GM19324 (cell line): ENCODE measurements around the gene GCKR.
"Not testable (repeated sequence)": the region's sequence is repeated elsewhere in the genome, so short reads cannot be mapped to it uniquely, and the experiment has no call there.

Source experiments
- ATAC-seq: cut with Tn5 transposase; IDR thresholded peaks from one replicate; pipeline ENCODE4 v1.9.1; 2021; ENCODE audit warnings: mild to moderate bottlenecking, moderate library complexity; ENCODE audit not compliant: unreplicated experiment, low FRiP score

The GCKR gene

DNA sequence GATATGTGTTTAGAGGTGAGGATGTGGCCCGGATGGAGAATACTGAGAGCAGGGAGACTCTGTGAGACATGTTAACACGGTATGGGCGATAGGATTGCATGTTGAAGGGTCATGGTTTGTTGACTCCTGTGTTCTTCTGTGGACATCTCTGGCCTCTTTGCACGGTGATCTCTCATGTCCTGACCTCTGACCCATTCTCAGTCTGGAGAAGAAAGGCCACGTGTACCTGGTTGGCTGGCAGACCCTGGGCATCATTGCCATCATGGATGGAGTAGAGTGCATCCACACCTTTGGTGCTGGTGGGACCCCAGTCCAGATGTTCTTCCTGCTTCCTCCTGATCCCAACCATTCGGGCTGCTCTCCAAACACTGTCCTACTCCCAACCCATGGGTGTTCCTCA lies 9.9 kb downstream of the GCKR start:
- no peak for ATAC-seq

GRCh38 chr2:27507293-27507692 lies 10.7 kb downstream of the GCKR start:
- ATAC-seq: no peak

- ATAC-seq: no peak
Observed at GRCh38 chr2:27509326-27509725, 12.7 kb downstream of the GCKR start.

DNA sequence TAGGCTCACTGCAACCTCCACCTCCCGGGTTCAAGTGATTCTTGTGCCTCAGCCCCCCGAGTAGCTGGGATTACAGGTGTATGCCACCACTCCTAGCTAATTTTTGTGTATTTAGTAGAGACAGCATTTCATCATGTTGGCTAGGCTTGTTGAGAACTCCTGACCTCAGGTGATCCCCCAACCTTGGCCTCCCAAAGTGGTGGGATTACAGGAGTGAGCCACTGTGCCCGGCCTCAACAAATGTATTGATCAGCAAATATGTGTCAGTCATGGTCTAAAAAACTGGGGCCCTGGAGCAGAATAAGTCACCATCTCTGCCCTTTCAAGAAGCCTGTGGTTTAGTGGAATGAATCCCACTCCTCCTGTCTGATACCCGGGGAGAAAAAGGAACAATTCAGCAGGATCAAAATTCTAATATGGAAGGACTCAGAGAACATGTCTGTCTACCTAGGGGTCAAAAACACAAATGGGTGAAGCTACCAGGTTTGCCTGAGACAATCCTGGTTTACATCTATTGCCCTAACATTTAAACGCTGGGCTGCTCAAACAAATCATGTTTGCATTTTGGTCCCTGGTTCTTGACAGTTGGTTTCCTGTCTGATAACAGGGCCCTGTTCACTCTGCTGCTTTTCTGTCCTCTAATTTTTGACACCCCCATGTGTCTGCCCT lies 21.6 kb downstream of the GCKR start:
- no peak for ATAC-seq

DNA sequence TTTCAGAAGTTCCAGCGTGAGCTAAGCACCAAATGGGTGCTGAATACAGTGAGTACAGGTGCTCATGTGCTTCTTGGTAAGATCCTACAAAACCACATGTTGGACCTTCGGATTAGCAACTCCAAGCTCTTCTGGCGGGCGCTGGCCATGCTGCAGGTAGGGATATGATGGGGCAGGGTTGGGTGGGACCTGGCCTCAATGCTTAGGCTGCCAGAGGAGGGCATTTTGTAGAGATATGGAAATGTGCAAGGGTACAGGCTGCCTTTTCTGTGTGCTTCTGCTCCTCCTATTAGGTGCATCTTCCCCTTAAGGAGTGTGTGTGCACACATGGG lies 22.1 kb downstream of the GCKR start:
- no peak for ATAC-seq

- no peak for ATAC-seq
Observed at GRCh38 chr2:27520316-27520715, 23.7 kb downstream of the GCKR start.

- no peak for ATAC-seq
Observed at GRCh38 chr2:27522400-27522945, 25.8 kb downstream of the GCKR start.

DNA sequence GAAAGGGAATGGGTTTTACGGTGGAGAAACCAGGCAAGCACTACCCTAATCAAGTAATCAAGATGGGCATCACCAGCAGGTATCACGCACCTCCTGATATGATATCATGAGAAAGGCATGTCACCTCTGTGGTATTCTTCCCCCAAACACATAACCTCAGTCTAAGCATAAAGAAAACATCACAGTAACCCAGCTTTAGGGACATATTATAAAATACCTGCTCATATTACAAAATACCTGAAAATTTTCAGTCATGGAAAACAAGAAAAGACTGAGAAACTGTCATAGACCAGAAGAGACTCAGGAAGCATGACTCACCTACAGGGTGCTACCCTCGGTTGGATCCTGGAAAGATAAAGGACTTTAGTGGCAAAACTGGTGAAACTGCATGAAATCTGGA lies 30.5 kb downstream of the GCKR start:
- ATAC-seq: no peak

GRCh38 chr2:27531983-27532382 lies 35.3 kb downstream of the GCKR start:
- ATAC-seq: no peak

DNA sequence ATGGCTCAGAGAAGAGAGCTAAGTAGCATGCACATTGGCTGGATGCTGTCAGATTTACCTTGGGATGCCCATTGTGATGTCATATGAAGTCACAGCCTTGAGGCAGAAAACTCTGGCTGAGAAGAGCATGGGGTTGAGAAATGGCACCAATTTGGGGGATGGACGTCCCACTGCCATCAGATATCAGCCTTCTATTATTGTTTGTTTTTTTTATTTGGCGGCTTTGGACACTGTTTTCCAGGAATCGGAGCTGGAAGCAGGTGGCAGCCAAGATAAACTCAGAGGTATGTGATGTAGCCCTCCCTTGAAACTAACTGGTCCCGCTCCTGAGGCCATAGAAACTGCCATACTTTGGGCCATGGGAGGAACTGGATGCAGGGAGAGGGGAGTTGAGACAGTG lies 40.6 kb downstream of the GCKR start:
- no peak for ATAC-seq

- not testable (repeated sequence) for ATAC-seq
Observed at GRCh38 chr2:27538839-27539450, 42.3 kb downstream of the GCKR start.

- not testable (repeated sequence) for ATAC-seq
Observed at GRCh38 chr2:27539649-27540048, 43.0 kb downstream of the GCKR start.

GRCh38 chr2:27544143-27544821 lies 47.6 kb downstream of the GCKR start:
- ATAC-seq: no peak

- no peak for ATAC-seq
Observed at GRCh38 chr2:27545348-27546141, 48.9 kb downstream of the GCKR start.

DNA sequence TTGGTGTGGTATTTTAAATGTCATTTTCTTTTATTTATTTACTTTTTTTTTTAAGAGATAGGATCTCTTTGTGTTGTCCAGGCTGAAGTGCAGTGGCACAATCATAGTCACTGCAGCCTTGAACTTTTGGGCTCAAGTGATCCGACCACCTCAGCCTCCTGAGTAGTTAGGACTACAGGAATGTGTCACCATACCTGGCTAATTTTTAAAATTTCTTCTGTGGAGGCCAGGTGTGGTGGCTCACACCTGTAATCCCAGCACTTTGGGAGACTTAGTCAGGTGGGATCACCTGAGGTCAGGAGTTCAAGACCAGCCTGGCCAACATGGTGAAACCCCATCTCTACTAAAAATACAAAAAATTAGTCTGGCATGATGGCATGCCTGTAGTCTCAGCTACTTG lies 52.7 kb downstream of the GCKR start:
- no peak for ATAC-seq

DNA sequence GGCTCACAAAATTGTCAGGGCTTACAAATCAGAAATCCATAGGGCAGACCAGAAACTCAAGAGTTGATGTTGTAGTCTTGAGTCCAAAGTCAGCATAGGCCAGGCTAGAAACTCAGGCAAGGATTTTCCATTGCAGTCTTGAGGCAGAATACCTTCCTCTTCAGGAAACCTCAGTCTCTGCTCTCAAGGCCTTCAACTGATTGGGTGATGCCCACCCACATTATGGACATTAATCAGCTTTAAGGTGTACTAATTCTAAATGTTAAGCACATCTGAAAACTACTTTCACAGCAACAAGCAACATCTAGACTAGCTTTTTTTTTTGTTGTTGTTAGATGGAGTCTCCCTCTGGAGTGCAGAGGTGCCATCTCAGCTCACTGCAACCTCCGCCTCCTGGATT lies 54.9 kb downstream of the GCKR start:
- no peak for ATAC-seq

GRCh38 chr2:27552941-27553340 lies 56.3 kb downstream of the GCKR start:
- no peak for ATAC-seq

DNA sequence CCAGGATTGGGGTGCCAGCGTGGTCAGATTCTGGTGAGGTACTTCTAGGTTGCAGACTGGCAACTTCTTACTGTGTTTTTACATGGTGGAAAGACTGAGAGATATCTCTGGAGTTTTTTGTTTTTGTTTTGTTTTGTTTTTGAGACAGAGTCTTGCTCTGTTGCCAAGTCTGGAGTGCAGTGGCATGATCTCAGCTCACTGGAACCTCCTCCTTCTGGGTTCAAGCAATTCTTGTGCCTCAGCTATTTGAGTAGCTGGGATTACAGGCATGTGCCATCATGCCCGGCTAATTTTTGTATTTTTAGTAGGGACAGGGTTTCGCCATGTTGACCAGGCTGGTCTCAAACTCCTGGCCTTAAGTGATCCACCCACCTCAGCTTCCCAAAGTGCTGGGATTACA lies 57.8 kb downstream of the GCKR start:
- not testable (repeated sequence) for ATAC-seq

- ATAC-seq: no peak
Observed at GRCh38 chr2:27559228-27559627, 62.6 kb downstream of the GCKR start.

- no peak for ATAC-seq
Observed at GRCh38 chr2:27561060-27561459, 64.4 kb downstream of the GCKR start.

DNA sequence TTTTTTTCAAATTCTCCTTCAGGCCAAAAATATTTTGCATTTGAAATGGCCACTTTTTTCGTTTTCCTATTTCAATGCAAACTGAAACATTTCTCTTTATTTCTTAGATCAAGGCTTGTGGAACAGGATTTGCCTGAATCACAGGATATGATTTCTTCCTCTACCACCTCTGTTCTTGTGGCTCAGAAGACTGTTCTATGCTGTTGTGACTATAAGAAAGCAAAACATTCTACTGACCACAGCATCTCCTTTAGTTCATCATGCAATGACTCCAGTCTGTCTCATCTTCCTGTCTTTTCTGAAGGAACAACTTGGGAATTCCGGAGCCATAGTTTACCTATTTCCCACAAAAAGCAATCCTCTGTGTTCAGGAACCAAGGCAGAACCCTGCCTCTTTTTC lies 70.0 kb downstream of the GCKR start:
- no peak for ATAC-seq
